ENCODE data around the gene RAB8A.
"Not testable (repeated sequence)": the region's sequence is repeated elsewhere in the genome, so short reads cannot be mapped to it uniquely, and the experiment has no call there.

The RAB8A gene

GRCh38 chr19:16113727-16114126, 2.0 kb downstream of the RAB8A start:
- Histone ChIP-seq H3K4me3 (ENCODE audit: low read length in 2 of 2) (no peak overlapping the region), H3K27ac (ENCODE audit: low read length) (no peak overlapping the region), H3K27me3 (ENCODE audit: control insufficient read depth in 1 of 2, insufficient read depth in 2 of 2, low read length in 2 of 2) (no peaks in the 10 kb centered on the region), H3K9me3 (ENCODE audit: control insufficient read depth in 2 of 2, low read length in 2 of 2) (no peaks in the 10 kb centered on the region), H3K9ac (ENCODE audit: low read length in 2 of 2) (no peak overlapping the region), H3K4me1 (ENCODE audit: control insufficient read depth, insufficient read depth, low read length) (peaks cover 25% of the 10 kb centered on the region), H3K36me3 (ENCODE audit: control insufficient read depth in 2 of 2, insufficient read depth in 2 of 2, low read length in 2 of 2) (peaks cover 6 to 12% of the 10 kb centered on the region in 2 donors)

GRCh38 chr19:16115301-16116039, 3.8 kb downstream of the RAB8A start:
- H3K4me1 ChIP-seq (ENCODE audit: control insufficient read depth, insufficient read depth, low read length), result peaks cover 25% of the 10 kb centered on the region
- H3K4me3 ChIP-seq (ENCODE audit: low read length in 2 of 2), result no peak overlapping the region
- no peak overlapping the region for H3K27ac ChIP-seq (ENCODE audit: low read length)
- H3K9me3 ChIP-seq (ENCODE audit: control insufficient read depth in 2 of 2, low read length in 2 of 2), result no peaks in the 10 kb centered on the region
- peak overlapping the region in 1 of 2 donors; percentile 13 for H3K9ac ChIP-seq (ENCODE audit: low read length in 2 of 2)
- peaks cover 9 to 18% of the 10 kb centered on the region in 2 donors for H3K36me3 ChIP-seq (ENCODE audit: control insufficient read depth in 2 of 2, insufficient read depth in 2 of 2, low read length in 2 of 2)
- H3K27me3 ChIP-seq (ENCODE audit: control insufficient read depth in 1 of 2, insufficient read depth in 2 of 2, low read length in 2 of 2), result no peaks in the 10 kb centered on the region

- no peak overlapping the region for H3K9ac ChIP-seq (ENCODE audit: low read length in 2 of 2)
- H3K27me3 ChIP-seq (ENCODE audit: control insufficient read depth in 1 of 2, insufficient read depth in 2 of 2, low read length in 2 of 2), result no peaks in the 10 kb centered on the region
- no peak overlapping the region for H3K27ac ChIP-seq (ENCODE audit: low read length)
- H3K36me3 ChIP-seq (ENCODE audit: control insufficient read depth in 2 of 2, insufficient read depth in 2 of 2, low read length in 2 of 2), result peaks cover 9 to 18% of the 10 kb centered on the region in 2 donors
- H3K4me1 ChIP-seq (ENCODE audit: control insufficient read depth, insufficient read depth, low read length), result peaks cover 20% of the 10 kb centered on the region
- no peak overlapping the region for H3K4me3 ChIP-seq (ENCODE audit: low read length in 2 of 2)
- no peaks in the 10 kb centered on the region for H3K9me3 ChIP-seq (ENCODE audit: control insufficient read depth in 2 of 2, low read length in 2 of 2)
These were observed 4.4 kb downstream of the RAB8A start for GRCh38 chr19:16116067-16116466.

GRCh38 chr19:16117594-16118033, 5.9 kb downstream of the RAB8A start:
- H3K9ac ChIP-seq (ENCODE audit: low read length in 2 of 2), result no peak overlapping the region
- H3K9me3 ChIP-seq (ENCODE audit: control insufficient read depth in 2 of 2, low read length in 2 of 2), result no peaks in the 10 kb centered on the region
- no peak overlapping the region for H3K4me3 ChIP-seq (ENCODE audit: low read length in 2 of 2)
- H3K36me3 ChIP-seq (ENCODE audit: control insufficient read depth in 2 of 2, insufficient read depth in 2 of 2, low read length in 2 of 2), result peaks cover 25 to 32% of the 10 kb centered on the region in 2 donors
- H3K27ac ChIP-seq (ENCODE audit: low read length), result no peak overlapping the region
- H3K4me1 ChIP-seq (ENCODE audit: control insufficient read depth, insufficient read depth, low read length), result peaks cover 12% of the 10 kb centered on the region
- no peaks in the 10 kb centered on the region for H3K27me3 ChIP-seq (ENCODE audit: control insufficient read depth in 1 of 2, insufficient read depth in 2 of 2, low read length in 2 of 2)

GRCh38 chr19:16118489-16119033, 6.9 kb downstream of the RAB8A start:
- Histone ChIP-seq H3K4me1 (ENCODE audit: control insufficient read depth, insufficient read depth, low read length) (peaks cover 8% of the 10 kb centered on the region), H3K9ac (ENCODE audit: low read length in 2 of 2) (no peak overlapping the region), H3K27me3 (ENCODE audit: control insufficient read depth in 1 of 2, insufficient read depth in 2 of 2, low read length in 2 of 2) (no peaks in the 10 kb centered on the region), H3K9me3 (ENCODE audit: control insufficient read depth in 2 of 2, low read length in 2 of 2) (no peaks in the 10 kb centered on the region), H3K4me3 (ENCODE audit: low read length in 2 of 2) (no peak overlapping the region), H3K36me3 (ENCODE audit: control insufficient read depth in 2 of 2, insufficient read depth in 2 of 2, low read length in 2 of 2) (peaks cover 31 to 35% of the 10 kb centered on the region in 2 donors), H3K27ac (ENCODE audit: low read length) (no peak overlapping the region)

- H3K27me3 ChIP-seq (ENCODE audit: control insufficient read depth in 1 of 2, insufficient read depth in 2 of 2, low read length in 2 of 2); H3K4me3 ChIP-seq (ENCODE audit: low read length in 2 of 2); H3K4me1 ChIP-seq (ENCODE audit: control insufficient read depth, insufficient read depth, low read length); H3K27ac ChIP-seq (ENCODE audit: low read length); H3K9ac ChIP-seq (ENCODE audit: low read length in 2 of 2); H3K9me3 ChIP-seq (ENCODE audit: control insufficient read depth in 2 of 2, low read length in 2 of 2): not testable (repeated sequence)
- peaks cover 31 to 42% of the 10 kb centered on the region in 2 donors for H3K36me3 ChIP-seq (ENCODE audit: control insufficient read depth in 2 of 2, insufficient read depth in 2 of 2, low read length in 2 of 2)
These were observed 7.6 kb downstream of the RAB8A start for GRCh38 chr19:16119075-16119857.

- no peak overlapping the region for H3K9ac ChIP-seq (ENCODE audit: low read length in 2 of 2)
- H3K4me1 ChIP-seq (ENCODE audit: control insufficient read depth, insufficient read depth, low read length), result no peaks in the 10 kb centered on the region
- H3K27ac ChIP-seq (ENCODE audit: low read length), result no peak overlapping the region
- H3K4me3 ChIP-seq (ENCODE audit: low read length in 2 of 2), result no peak overlapping the region
- no peaks in the 10 kb centered on the region for H3K9me3 ChIP-seq (ENCODE audit: control insufficient read depth in 2 of 2, low read length in 2 of 2)
- no peaks in the 10 kb centered on the region for H3K27me3 ChIP-seq (ENCODE audit: control insufficient read depth in 1 of 2, insufficient read depth in 2 of 2, low read length in 2 of 2)
- H3K36me3 ChIP-seq (ENCODE audit: control insufficient read depth in 2 of 2, insufficient read depth in 2 of 2, low read length in 2 of 2), result peaks cover 39 to 53% of the 10 kb centered on the region in 2 donors
These were observed 9.5 kb downstream of the RAB8A start for GRCh38 chr19:16121141-16121540.

- Histone ChIP-seq H3K27ac (ENCODE audit: low read length) (no peak overlapping the region), H3K36me3 (ENCODE audit: control insufficient read depth in 2 of 2, insufficient read depth in 2 of 2, low read length in 2 of 2) (peaks cover 45 to 58% of the 10 kb centered on the region in 2 donors), H3K9me3 (ENCODE audit: control insufficient read depth in 2 of 2, low read length in 2 of 2) (no peaks in the 10 kb centered on the region), H3K4me1 (ENCODE audit: control insufficient read depth, insufficient read depth, low read length) (no peaks in the 10 kb centered on the region), H3K4me3 (ENCODE audit: low read length in 2 of 2) (no peak overlapping the region), H3K27me3 (ENCODE audit: control insufficient read depth in 1 of 2, insufficient read depth in 2 of 2, low read length in 2 of 2) (no peaks in the 10 kb centered on the region), H3K9ac (ENCODE audit: low read length in 2 of 2) (no peak overlapping the region)
These were observed 10.3 kb downstream of the RAB8A start for GRCh38 chr19:16121967-16122366.

GRCh38 chr19:16124953-16125352, 13.3 kb downstream of the RAB8A start:
- no peak overlapping the region for H3K4me3 ChIP-seq (ENCODE audit: low read length in 2 of 2)
- H3K36me3 ChIP-seq (ENCODE audit: control insufficient read depth in 2 of 2, insufficient read depth in 2 of 2, low read length in 2 of 2), result peaks cover 57 to 74% of the 10 kb centered on the region in 2 donors
- H3K27me3 ChIP-seq (ENCODE audit: control insufficient read depth in 1 of 2, insufficient read depth in 2 of 2, low read length in 2 of 2), result no peaks in the 10 kb centered on the region
- H3K27ac ChIP-seq (ENCODE audit: low read length), result no peak overlapping the region
- H3K9me3 ChIP-seq (ENCODE audit: control insufficient read depth in 2 of 2, low read length in 2 of 2), result no peaks in the 10 kb centered on the region
- H3K9ac ChIP-seq (ENCODE audit: low read length in 2 of 2), result no peak overlapping the region
- H3K4me1 ChIP-seq (ENCODE audit: control insufficient read depth, insufficient read depth, low read length), result no peaks in the 10 kb centered on the region

- no peak overlapping the region for H3K27ac ChIP-seq (ENCODE audit: low read length)
These were observed 14.2 kb downstream of the RAB8A start for GRCh38 chr19:16125737-16126495.

More at GRCh38 chr19:16125737-16126495, 14.2 kb downstream of the RAB8A start:
- Histone ChIP-seq H3K4me3 (ENCODE audit: low read length in 2 of 2) (no peak overlapping the region), H3K27me3 (ENCODE audit: control insufficient read depth in 1 of 2, insufficient read depth in 2 of 2, low read length in 2 of 2) (no peaks in the 10 kb centered on the region), H3K9ac (ENCODE audit: low read length in 2 of 2) (no peak overlapping the region), H3K4me1 (ENCODE audit: control insufficient read depth, insufficient read depth, low read length) (no peaks in the 10 kb centered on the region), H3K9me3 (ENCODE audit: control insufficient read depth in 2 of 2, low read length in 2 of 2) (no peaks in the 10 kb centered on the region), H3K36me3 (ENCODE audit: control insufficient read depth in 2 of 2, insufficient read depth in 2 of 2, low read length in 2 of 2) (peaks cover 60 to 78% of the 10 kb centered on the region in 2 donors)
